ENCODE measurements around the gene CBS. TPM values are rescaled to one million over a fixed set of nuclear protein-coding genes. Genes with fewer than 3 reads are reported as not detected.
"Not testable (repeated sequence)": the region's sequence is repeated elsewhere in the genome, so short reads cannot be mapped to it uniquely, and the experiment has no call there.

Gene CBS
- total RNA-seq, 1 donor from 2014 or later, result 91.1 TPM

DNA sequence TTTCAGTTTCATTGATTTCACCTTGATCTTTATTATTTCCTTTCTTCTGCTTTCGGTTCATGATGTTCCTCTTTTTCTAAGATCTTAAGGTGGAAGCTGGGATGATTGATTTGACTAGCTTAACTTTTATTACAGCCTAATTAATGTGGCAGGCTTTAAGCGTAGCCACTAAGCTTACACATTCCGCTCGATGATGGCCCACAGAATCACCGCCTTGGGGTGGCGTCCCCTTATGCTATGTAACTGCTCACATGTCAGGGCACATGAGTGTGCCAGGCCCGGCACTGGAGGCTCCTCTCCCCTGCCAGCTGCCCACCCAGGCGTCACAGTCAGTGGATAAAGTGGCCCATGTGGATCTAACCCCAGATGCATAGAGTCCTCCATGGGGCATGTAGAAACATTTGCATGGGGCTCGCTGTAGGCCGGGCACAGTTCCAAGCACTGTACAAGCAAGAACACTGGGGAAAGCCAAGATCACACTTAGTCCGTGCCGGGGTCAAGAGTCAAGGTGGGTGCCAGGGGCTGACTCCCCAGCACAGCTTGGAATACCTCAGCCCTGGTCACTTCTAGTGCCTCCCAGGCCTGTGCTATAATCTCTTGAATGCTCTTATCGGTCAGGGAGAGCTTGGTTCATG is 59.6 kb downstream of the CBS start:
- no peak overlapping the region for H3K4me3 Mint-ChIP-seq (ENCODE audit: unreplicated experiment)
- no peaks in the 10 kb centered on the region for H3K27me3 Mint-ChIP-seq (ENCODE audit: unreplicated experiment)
- peaks cover 11% of the 10 kb centered on the region for H3K36me3 Mint-ChIP-seq (ENCODE audit: low read depth, unreplicated experiment)
- DNase-seq (ENCODE audit: low spot score), result no peak
- no peak overlapping the region for H3K27ac Mint-ChIP-seq (ENCODE audit: unreplicated experiment)
- H3K4me1 Mint-ChIP-seq (ENCODE audit: unreplicated experiment), result no peaks in the 10 kb centered on the region
- H3K9me3 Mint-ChIP-seq (ENCODE audit: unreplicated experiment), result no peaks in the 10 kb centered on the region
- TF ChIP-seq, protein P1, sequence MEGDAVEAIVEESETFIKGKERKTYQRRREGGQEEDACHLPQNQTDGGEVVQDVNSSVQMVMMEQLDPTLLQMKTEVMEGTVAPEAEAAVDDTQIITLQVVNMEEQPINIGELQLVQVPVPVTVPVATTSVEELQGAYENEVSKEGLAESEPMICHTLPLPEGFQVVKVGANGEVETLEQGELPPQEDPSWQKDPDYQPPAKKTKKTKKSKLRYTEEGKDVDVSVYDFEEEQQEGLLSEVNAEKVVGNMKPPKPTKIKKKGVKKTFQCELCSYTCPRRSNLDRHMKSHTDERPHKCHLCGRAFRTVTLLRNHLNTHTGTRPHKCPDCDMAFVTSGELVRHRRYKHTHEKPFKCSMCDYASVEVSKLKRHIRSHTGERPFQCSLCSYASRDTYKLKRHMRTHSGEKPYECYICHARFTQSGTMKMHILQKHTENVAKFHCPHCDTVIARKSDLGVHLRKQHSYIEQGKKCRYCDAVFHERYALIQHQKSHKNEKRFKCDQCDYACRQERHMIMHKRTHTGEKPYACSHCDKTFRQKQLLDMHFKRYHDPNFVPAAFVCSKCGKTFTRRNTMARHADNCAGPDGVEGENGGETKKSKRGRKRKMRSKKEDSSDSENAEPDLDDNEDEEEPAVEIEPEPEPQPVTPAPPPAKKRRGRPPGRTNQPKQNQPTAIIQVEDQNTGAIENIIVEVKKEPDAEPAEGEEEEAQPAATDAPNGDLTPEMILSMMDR (IDR thresholded peaks at IDR 0.05; ENCODE audit: unreplicated experiment), result no peak

DNA sequence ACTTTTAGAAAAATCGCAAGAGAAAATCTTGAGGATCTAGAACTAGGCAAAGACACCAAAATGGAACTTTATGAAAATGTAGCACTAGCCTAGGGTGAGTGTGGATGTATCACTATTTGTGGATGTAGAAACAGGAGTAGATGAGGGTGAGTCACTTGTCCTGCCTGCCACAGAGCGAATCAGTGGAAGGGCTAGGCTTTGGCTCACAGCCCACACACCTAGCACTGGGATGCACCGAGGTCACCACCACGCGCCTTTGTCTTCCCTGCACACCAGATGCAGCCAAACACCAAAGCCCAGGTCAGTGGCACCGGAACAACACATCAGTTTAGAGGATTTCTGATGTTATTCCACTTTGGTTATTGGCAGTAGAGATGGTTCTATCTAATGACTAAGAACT is 63.0 kb downstream of the CBS start:
- Mint-ChIP-seq H3K9me3 (ENCODE audit: unreplicated experiment) (no peaks in the 10 kb centered on the region), H3K4me1 (ENCODE audit: unreplicated experiment) (no peaks in the 10 kb centered on the region), H3K36me3 (ENCODE audit: low read depth, unreplicated experiment) (peaks cover 17% of the 10 kb centered on the region), H3K4me3 (ENCODE audit: unreplicated experiment) (no peak overlapping the region), H3K27me3 (ENCODE audit: unreplicated experiment) (no peaks in the 10 kb centered on the region), H3K27ac (ENCODE audit: unreplicated experiment) (no peak overlapping the region)
- TF ChIP-seq, protein P1 (IDR thresholded peaks at IDR 0.05; ENCODE audit: unreplicated experiment), result no peak
- DNase-seq (ENCODE audit: low spot score), result no peak

DNA sequence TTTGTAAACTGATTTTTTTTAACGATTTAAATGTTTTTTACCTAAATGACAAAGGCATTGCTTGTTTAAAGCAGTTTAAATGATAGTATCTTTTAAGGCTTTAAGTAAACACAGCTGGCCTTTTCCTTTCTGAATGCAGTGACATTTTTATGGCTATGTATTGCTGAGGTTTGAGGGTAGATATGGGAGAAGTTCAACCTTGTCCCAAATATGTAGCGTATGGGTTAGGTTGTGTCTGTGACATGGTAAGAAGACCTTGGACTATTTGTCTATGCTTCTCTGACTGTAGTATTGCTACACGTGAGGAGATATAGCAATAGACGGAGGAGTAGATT is 68.8 kb downstream of the CBS start:
- peaks cover 6% of the 10 kb centered on the region for H3K27me3 Mint-ChIP-seq (ENCODE audit: unreplicated experiment)
- peaks cover 19% of the 10 kb centered on the region for H3K36me3 Mint-ChIP-seq (ENCODE audit: low read depth, unreplicated experiment)
- no peak for DNase-seq (ENCODE audit: low spot score)
- H3K4me1 Mint-ChIP-seq (ENCODE audit: unreplicated experiment), result no peaks in the 10 kb centered on the region
- no peak overlapping the region for H3K4me3 Mint-ChIP-seq (ENCODE audit: unreplicated experiment)
- no peak overlapping the region for H3K27ac Mint-ChIP-seq (ENCODE audit: unreplicated experiment)
- TF ChIP-seq, protein P1 (IDR thresholded peaks at IDR 0.05; ENCODE audit: unreplicated experiment), result no peak
- H3K9me3 Mint-ChIP-seq (ENCODE audit: unreplicated experiment), result no peaks in the 10 kb centered on the region

DNA sequence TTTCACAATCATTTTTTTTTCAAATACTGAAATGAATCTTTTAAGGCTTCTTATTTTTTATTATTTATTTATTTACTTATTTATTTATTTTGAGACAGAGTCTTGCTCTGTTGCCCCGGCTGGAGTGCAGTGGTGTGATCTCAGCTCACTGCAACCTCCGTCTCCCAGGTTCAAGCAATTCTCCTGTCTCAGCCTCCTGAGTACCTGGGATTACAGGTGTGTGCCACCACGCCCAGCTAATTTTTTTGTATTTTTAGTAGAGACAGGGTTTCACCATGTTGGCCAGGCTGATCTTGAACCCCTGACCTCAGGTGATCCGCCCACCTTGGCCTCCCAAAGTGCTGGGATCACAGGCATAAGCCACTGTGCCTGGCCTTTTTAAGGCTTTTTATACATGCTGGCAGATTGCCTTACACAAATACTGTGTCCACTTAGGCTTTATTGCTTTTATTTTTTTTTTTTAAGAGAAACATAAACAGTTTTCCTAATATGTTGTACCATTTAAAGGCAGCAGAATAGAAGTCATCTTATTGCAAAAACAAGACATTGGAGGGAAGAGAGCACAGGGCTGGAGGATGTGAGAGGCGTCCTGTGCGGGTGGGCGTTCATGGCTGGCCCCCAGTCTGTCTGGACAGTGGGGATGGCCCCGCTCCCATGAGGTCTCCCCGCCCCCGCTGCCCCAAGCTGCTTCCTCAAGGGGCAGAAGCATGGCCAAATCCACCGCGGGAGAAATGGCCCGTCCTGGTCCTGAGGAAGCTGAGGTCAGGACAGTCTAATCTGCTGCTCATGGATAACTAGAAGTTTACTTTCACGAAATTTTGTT is 69.4 kb downstream of the CBS start:
- not testable (repeated sequence) for H3K27me3 Mint-ChIP-seq (ENCODE audit: unreplicated experiment); H3K4me3 Mint-ChIP-seq (ENCODE audit: unreplicated experiment); H3K9me3 Mint-ChIP-seq (ENCODE audit: unreplicated experiment); H3K27ac Mint-ChIP-seq (ENCODE audit: unreplicated experiment); H3K4me1 Mint-ChIP-seq (ENCODE audit: unreplicated experiment); DNase-seq (ENCODE audit: low spot score)
- H3K36me3 Mint-ChIP-seq (ENCODE audit: low read depth, unreplicated experiment), result peaks cover 13% of the 10 kb centered on the region

DNA sequence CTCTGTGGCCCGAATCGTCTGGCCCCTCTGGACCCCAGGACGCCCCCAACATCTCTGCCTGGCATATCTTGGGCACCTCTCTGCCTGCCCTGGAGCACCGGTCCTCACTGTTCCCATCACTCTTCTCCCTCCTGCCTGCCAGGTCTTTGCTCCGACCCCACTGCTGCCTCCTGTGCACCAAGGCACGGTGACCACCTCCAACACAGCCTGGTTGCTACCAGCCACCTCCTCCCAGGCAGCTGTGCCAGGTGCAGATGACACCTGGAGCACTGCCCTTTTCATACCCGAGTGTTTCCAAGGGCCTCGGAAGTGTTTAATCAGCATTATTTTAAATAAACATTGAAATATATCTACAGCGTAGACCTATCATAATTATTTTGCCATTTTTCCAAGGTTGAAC is 70.0 kb downstream of the CBS start:
- Mint-ChIP-seq H3K27ac (ENCODE audit: unreplicated experiment) (no peak overlapping the region), H3K4me1 (ENCODE audit: unreplicated experiment) (no peaks in the 10 kb centered on the region), H3K27me3 (ENCODE audit: unreplicated experiment) (peaks cover 9% of the 10 kb centered on the region), H3K4me3 (ENCODE audit: unreplicated experiment) (no peak overlapping the region), H3K36me3 (ENCODE audit: low read depth, unreplicated experiment) (peaks cover 12% of the 10 kb centered on the region), H3K9me3 (ENCODE audit: unreplicated experiment) (no peaks in the 10 kb centered on the region)
- TF ChIP-seq, protein P1 (IDR thresholded peaks at IDR 0.05; ENCODE audit: unreplicated experiment), result no peak
- DNase-seq (ENCODE audit: low spot score), result no peak

All from endothelial cell (in vitro differentiated cells).